Measurements from ENCODE around the gene CASK. TPM values are rescaled to one million over a fixed set of nuclear protein-coding genes. Genes with fewer than 3 reads are reported as not detected.

The CASK gene
- total RNA-seq, 4 donors from 2014 or later, result 33.1 to 41.6 (median 36.4) TPM

- peak; percentile 14 to 25 for DNase-seq
- Histone ChIP-seq H3K4me3 (replicated peaks in 1 of 3) (peak overlapping the region in 2 of 3 donors; percentile 42 to 50), H3K27me3 (no peaks in the 10 kb centered on the region), H3K36me3 (no peaks in the 10 kb centered on the region), H3K4me1 (no peaks in the 10 kb centered on the region), H3K27ac (peak overlapping the region; percentile 65 to 78 (median 67)), H3K9me3 (no peaks in the 10 kb centered on the region)
- TF ChIP-seq POLR2A (IDR thresholded peaks at IDR 0.05), result no peak
- TF ChIP-seq CTCF (IDR thresholded peaks at IDR 0.05), result no peak
- intact Hi-C loops (cut with DNase I), result no loop called here
- 1 to 3% methylated on average over 12 of the region's 16 CpGs for WGBS, 2 donors
These were observed 777 bp upstream of the CASK start for GRCh38 chrX:41923978-41924683.

GRCh38 chrX:41922431-41923151, 763 bp downstream of the CASK start:
- no peak for TF ChIP-seq CTCF (IDR thresholded peaks at IDR 0.05)
- no peak for TF ChIP-seq POLR2A (IDR thresholded peaks at IDR 0.05)
- Histone ChIP-seq H3K4me1 (no peaks in the 10 kb centered on the region), H3K27ac (peak overlapping the region in 1 of 3 donors; percentile 43), H3K9me3 (no peaks in the 10 kb centered on the region), H3K36me3 (no peaks in the 10 kb centered on the region), H3K4me3 (replicated peaks in 1 of 3) (peak overlapping the region in 2 of 3 donors; percentile 35 to 47), H3K27me3 (no peaks in the 10 kb centered on the region)
- intact Hi-C loops (cut with DNase I), result no loop called here
- DNase-seq, result peak; percentile 10 to 18
- WGBS, 2 donors, result 0% methylated on average over 3 of the region's 48 CpGs; no CpG with 5 or more reads in 1 of the 2 donors

GRCh38 chrX:41921492-41922430, 1.6 kb downstream of the CASK start:
- Histone ChIP-seq H3K4me3 (replicated peaks in 1 of 3) (peak overlapping the region in 1 of 3 donors; percentile 35), H3K9me3 (no peaks in the 10 kb centered on the region), H3K4me1 (no peaks in the 10 kb centered on the region), H3K27ac (no peak overlapping the region), H3K36me3 (no peaks in the 10 kb centered on the region), H3K27me3 (no peaks in the 10 kb centered on the region)
- no peak for DNase-seq
- TF ChIP-seq POLR2A (IDR thresholded peaks at IDR 0.05) (no peak), CTCF (IDR thresholded peaks at IDR 0.05) (no peak)
- WGBS, 2 donors, result 3 to 7% methylated on average over 11 to 13 of the region's 13 CpGs
- intact Hi-C loops (cut with DNase I), result no loop called here

- WGBS, 2 donors, result 89 to 94% methylated on average over 2 of the region's 2 CpGs
- intact Hi-C loops (cut with DNase I), result no loop called here
These were observed 3.5 kb downstream of the CASK start for GRCh38 chrX:41919870-41920269.

More at GRCh38 chrX:41919870-41920269, 3.5 kb downstream of the CASK start:
- Histone ChIP-seq H3K4me3 (replicated peaks in 1 of 3) (no peak overlapping the region), H3K27ac (no peak overlapping the region), H3K4me1 (no peaks in the 10 kb centered on the region), H3K36me3 (no peaks in the 10 kb centered on the region), H3K27me3 (no peaks in the 10 kb centered on the region), H3K9me3 (no peaks in the 10 kb centered on the region)
- no peak for DNase-seq
- TF ChIP-seq CTCF (IDR thresholded peaks at IDR 0.05) (no peak), POLR2A (IDR thresholded peaks at IDR 0.05) (no peak)

All from thyroid gland (tissue), 4 donors.